GM21367 (cell line): ENCODE measurements around the gene NAA16.

Experiments
- ATAC-seq: cut with Tn5 transposase; IDR thresholded peaks from one replicate; pipeline ENCODE4 v1.9.1; 2021; ENCODE audit not compliant: unreplicated experiment

NAA16 gene

GRCh38 chr13:41302743-41303142, 8.3 kb upstream of the NAA16 start:
- ATAC-seq, result no peak

- ATAC-seq, result no peak
Measured at GRCh38 chr13:41304551-41304950, 6.5 kb upstream of the NAA16 start.

- ATAC-seq, result no peak
Measured at GRCh38 chr13:41306271-41307145, 4.6 kb upstream of the NAA16 start.

DNA sequence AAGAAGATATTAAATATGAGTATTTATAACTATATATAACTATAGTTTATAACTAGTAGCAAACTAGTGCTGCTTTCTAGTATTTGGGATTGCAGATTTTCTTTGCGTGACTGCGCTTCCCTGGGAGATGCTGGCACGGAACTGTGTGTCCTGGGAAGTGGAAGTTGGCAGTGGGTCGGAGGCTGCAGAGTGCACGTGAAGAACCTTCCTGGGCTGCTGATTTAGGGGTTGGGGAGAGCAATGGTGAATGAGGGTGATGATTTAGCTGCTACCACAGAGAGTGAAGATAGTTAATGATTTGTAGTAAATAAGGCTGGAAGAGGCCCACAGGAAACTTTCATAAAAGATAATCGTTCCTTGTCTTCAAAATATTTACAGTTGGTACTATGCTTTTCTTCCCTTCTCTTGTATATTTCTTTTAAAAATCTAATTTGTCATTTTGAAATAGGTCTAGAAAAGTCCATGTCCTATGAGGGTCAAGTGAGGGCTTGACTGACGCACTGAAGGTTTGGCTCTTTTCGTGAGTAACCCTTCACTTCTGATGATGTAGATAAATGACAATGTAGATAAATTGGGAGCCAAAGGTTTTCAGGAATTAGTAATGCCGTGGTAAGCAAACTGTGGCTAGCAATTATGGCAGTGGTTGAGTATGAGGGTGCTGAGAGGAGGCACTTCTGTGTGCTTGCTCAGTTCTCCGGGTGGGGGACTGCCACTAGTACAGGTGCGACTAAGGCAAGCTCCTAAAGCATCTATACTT, 3.0 kb upstream of the NAA16 start:
- no peak for ATAC-seq

DNA sequence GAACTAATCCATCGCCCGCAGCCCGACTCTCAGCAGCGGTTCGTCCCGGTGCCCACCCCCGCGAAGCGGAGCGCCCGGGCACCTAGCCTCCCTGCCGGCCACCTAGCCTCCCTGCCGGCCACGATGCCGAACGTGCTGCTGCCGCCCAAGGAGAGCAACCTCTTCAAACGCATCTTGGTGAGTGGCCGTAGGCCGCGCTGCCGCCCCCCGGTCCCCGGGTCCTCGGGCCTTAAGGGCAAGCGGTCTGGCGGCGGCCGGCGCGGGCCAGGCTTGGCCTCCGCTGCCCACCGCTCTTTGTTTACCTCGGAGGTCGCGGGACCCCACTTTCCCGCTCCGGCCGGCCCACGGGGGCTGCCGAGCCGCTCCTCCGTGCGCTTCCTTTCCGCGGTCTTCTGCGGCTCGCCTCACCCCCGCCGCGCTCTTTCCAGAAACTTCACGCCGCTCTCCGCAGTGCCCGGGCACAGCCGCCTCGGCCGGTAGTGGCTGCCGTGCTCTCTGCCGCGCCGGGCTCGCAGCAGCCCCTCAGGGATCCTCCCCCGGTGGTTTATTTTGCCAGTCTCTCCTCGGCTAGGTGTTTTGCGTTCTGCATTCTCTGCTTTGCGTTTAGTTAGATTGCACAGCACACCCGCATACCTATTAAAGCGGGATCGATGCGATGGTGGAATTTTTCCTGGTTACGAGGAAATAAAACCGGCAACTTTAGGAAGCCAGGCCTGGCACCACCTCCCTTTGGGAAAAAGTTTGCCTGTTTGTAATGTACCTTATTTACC, 524 bp downstream of the NAA16 start:
- ATAC-seq, result peak; percentile 37

GRCh38 chr13:41312176-41312500, 1.1 kb downstream of the NAA16 start:
- no peak for ATAC-seq

DNA sequence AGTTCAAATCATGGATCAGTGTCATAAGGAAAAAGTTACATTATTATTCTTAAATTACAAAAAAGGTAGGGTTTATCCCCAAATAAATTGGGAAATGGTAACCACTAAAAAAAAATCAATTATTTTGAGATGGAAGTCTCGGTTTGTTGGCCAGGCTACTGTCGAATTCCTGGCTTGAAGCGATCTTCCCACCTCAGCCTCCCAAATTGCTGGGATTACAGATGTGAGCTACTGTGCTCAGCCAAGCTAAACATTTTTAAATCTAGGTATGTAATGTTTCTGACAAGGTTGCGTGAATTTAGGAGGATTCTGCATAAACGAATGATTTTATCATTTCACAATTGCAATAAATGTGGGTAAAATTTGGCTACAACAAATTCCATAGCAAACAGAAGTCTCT, 2.0 kb downstream of the NAA16 start:
- ATAC-seq, result no peak

- no peak for ATAC-seq
Measured at GRCh38 chr13:41313659-41314197, 2.7 kb downstream of the NAA16 start.

DNA sequence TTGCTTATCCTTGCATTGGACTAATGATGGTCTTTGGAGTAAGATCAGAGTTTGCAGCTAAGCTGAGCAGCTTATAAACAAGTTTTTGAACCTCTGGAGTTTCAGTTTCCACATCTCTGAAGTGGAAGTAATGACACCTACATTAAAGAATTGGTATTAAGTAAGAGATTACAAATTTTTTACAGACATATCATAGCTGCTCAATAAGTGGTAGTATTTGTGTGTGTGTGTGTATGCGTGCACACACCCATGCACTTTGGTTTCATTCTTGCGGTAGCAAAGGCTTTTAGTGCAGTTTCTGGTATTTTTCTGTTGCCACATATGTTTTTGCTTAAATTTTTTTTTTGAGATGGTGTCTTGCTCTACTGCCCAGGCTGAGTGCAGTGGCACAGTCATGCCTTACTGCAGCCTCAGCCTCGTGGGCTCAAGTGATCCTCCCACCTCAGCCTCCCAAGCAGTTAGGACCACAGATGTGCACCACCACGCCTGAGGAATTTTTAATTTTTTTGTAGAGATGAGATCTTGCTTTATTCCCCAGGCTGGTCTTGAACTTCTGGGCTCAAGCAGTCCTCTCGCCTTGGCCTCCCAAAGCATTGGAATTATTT, 4.5 kb downstream of the NAA16 start:
- ATAC-seq, result no peak

- ATAC-seq, result no peak
Measured at GRCh38 chr13:41317243-41317642, 6.2 kb downstream of the NAA16 start.

- ATAC-seq, result no peak
Measured at GRCh38 chr13:41325752-41326151, 14.7 kb downstream of the NAA16 start.

GRCh38 chr13:41326661-41327060, 15.6 kb downstream of the NAA16 start:
- no peak for ATAC-seq

DNA sequence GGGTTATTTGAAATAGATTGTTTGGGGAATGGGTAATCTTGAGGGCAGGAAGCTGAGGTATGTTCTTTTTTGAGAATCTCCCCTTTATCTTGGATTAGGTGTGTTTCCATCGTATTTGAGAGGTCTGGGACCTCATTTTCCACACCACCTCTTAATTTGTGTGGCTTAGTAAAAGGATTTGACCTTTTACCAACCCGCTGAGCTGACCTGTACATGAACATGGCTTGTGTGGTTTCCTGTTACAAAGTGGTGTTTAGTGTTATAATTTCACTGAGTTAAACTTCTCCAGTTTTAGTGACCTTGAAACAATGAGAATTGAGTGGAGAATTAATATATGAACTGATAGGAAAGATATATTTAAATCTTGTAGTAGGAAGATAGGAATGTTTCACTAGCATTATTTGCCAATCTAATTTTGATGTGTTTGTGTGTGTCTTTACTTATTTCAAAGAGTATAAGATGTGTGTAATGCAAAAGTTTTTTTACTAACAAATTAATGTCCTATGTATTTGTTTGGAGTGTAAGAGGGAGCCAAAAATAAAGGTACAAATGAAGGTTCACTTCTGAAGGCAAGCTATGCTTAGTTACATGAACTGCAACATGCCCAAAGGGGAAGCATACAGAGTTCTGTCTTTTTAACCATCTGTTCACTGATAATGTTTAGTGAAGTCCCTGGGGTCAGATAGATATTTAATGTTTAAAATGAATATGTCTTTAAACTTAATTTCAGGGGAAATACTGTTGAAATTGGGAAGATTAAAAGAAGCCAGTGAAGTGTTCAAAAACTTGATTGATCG, 17.1 kb downstream of the NAA16 start:
- no peak for ATAC-seq

DNA sequence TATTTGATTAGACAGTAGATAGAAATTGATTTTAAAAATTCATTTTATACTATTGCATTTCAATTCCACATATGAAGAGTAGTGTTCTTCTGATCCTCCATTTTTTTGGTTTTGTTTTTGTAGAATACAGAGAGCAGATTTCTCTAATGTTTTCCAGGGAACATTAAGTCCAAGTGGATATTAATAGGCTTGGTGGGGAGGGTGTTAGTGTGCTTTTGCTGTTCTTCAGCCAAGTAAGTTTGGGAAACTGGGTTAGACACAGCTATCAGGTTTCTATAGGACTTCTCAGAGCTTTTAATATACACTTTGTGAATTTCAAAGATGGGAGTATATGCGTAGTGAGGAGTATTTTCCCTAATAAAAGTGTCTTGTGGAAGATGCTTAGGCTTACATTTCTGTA, 21.8 kb downstream of the NAA16 start:
- no peak for ATAC-seq

- ATAC-seq, result no peak
Measured at GRCh38 chr13:41334810-41335209, 23.7 kb downstream of the NAA16 start.

GRCh38 chr13:41344358-41344757, 33.3 kb downstream of the NAA16 start:
- ATAC-seq, result no peak

GRCh38 chr13:41345165-41345913, 34.3 kb downstream of the NAA16 start:
- ATAC-seq, result no peak

GRCh38 chr13:41345914-41346589, 35.0 kb downstream of the NAA16 start:
- ATAC-seq, result no peak
